Subcutaneous adipose tissue (tissue), 4 donors: ENCODE results near the gene AMPH. TPM values are rescaled to one million over a fixed set of nuclear protein-coding genes. Genes with fewer than 3 reads are reported as not detected.

ENCODE experiments used
- total RNA-seq, 4 donors: library from RNA; depleted of rRNA; stranded (reverse); fragments of >200 nt; gene quantifications; one replicate each; pipeline ENCODE4 v1.1.0, GENCODE V29; 2016
- TF ChIP-seq, protein P1 (sequence below): fragments of 450-650 bp; IDR thresholded peaks from one replicate; pipeline ENCODE4 v1.5.1; 2016; ENCODE audit warnings: low read depth, mild to moderate bottlenecking, control low read depth, antibody characterized with exemption, moderate library complexity

AMPH gene
- total RNA-seq, 4 donors from 2014 or later, result 6.8 to 102 (median 30.2) TPM

DNA sequence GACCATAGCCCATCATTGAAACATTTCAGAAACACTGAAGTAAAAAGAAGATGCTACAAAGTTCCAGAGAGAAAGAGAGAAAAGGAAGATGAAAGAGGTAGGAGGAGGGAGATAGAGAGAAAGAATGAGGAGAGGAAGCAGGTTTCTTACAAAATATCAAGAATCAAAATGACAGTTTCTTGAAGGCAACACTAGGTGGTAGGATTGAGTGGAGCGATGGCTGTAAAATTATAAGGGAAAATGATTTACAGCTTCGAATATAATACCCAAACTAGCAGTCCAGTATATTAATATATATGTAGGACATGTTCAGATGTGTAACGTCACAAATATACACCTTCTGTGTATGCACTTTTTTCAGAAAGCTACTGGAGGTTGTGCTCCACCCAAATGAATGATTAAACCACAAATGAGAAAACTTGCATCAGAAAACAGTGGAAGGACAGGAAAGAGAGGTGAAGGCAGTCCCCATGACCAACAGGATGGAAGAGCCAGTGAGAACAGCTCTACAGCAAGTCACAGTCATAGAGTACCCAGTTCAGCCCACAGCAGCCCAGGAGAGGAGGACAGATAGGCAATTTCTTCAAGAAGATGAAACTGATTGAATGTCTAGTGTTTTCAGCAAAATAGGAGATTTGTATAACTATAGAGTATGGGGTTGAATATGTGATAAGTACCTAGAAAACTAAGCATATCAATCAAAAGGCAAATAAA lies 206.3 kb downstream of the AMPH start:
- TF ChIP-seq, protein P1, sequence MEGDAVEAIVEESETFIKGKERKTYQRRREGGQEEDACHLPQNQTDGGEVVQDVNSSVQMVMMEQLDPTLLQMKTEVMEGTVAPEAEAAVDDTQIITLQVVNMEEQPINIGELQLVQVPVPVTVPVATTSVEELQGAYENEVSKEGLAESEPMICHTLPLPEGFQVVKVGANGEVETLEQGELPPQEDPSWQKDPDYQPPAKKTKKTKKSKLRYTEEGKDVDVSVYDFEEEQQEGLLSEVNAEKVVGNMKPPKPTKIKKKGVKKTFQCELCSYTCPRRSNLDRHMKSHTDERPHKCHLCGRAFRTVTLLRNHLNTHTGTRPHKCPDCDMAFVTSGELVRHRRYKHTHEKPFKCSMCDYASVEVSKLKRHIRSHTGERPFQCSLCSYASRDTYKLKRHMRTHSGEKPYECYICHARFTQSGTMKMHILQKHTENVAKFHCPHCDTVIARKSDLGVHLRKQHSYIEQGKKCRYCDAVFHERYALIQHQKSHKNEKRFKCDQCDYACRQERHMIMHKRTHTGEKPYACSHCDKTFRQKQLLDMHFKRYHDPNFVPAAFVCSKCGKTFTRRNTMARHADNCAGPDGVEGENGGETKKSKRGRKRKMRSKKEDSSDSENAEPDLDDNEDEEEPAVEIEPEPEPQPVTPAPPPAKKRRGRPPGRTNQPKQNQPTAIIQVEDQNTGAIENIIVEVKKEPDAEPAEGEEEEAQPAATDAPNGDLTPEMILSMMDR, result no peak

DNA sequence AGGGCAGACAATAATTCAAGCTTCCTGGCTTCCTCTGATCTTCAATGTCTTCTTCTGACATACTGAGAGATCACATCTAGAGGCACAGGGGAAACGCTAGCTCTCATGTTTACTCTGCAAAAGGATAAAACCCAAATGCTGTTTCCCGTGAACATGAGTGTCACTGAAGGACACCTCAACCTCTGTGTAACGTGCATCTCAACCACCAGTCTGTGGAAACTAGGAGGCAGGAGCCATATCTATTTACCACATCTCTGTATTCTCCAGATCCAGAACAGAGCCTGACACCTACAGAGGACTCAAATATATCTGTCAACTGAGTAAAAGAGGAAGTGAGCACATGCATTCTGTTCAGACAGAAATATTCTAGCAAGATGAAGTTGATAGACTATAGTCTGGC lies 217.4 kb downstream of the AMPH start:
- TF ChIP-seq, protein P1, result no peak

DNA sequence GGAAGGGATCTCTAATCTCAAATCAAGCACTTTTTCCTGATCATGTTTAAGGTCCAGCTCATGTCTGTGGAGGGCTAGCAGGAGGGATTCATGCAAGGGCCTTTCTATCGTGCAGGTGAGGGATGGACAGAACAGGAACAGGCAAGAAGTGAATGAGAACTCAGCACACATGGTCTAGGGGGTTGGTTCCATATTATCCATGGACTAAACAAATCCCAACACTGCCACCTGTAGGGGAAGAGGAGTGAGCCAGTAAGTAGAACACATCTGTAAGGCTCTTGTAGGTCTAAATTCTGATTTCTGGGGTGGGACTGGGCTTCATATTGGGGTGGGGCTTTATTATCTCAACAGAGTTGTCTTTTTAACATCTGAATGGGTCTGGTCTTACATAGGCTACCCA lies 219.8 kb downstream of the AMPH start:
- TF ChIP-seq, protein P1, result no peak

DNA sequence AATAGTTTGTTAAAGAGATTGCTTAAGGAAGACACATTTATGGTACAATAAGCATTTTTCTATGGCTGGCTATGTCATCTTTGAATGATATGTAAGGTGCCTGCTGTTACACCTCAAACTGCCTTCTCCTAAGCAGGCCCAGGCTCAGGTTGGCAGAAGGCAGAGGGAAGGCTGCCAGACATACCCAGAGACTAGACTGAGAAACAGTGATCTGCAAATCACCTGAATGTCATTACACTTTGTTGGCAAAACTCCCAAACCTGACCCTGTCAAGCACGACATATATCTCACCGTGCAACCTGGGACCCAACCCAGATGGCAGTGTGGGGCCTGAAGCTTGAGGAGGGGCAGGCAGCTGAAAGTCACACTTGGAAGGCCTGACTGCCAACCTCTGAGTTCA lies 221.1 kb downstream of the AMPH start:
- TF ChIP-seq, protein P1, result no peak

DNA sequence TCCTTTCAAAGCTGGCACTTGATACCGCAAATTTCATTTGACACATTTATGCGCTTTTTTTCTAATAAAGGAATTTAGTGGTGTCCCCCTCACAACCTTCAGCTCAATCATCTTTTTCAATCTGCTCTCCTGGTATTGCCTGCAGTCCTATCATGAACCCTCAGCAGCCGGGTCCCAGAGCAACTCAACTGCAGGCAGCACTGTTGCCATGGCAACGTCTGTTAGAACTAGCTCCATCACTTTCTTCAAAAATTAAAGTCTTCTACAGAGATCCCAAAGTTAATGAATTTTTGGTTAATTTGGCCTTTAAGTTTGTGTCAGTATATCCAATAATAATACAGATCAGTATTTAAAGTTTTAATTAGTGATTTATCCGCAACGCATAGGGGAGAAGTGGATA lies 221.6 kb downstream of the AMPH start:
- TF ChIP-seq, protein P1, result no peak

DNA sequence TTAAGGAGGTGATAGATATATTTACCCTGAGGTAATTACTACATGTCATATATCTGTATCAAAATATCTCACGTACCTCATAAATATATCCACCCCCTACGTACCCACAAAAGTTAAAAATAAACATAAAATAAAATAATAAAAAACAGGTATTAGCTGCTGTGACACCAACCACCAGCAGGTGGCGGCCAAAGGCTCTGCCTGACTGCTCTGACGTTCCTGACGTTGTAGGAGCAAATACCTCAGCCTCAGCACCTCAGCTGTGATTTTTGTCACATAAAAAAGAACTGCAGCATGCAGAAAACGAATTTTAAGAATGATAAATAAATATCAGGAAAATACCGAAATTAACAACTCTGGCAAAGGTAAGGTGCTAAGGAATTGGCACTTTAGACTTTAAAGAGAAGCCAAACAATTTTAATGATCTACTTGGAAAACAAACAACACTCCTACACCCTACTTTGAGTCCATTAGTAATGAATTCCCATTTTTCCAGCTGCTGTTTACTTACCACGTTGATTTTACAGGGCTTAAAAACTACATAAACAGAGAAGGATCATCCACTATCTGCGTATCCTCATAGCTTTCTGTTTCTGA lies 232.3 kb downstream of the AMPH start:
- TF ChIP-seq, protein P1, result no peak

DNA sequence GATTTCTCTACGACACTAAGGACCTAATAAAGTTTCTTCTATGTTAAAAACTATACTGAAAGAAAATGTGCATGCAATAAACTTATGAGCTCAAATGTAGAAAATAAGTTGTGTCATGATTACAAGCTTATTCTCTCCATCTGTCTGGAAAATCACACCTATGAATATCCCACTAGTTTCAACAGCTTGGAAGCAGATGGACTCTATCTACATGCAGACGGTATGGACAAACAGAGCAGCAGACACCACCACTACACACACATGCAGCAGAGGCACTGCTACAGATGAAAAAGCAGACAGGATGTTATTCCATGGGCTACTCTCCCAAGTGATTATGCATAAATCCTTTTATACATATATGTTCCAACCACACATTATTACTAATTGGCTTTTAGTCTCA lies 234.3 kb downstream of the AMPH start:
- TF ChIP-seq, protein P1, result no peak
